ENCODE data around the gene ACOT8. TPM values are rescaled to one million over a fixed set of nuclear protein-coding genes. Genes with fewer than 3 reads are reported as not detected.

Gene ACOT8
- total RNA-seq, 1 donor from 2014 or later: 20.6 TPM

- Mint-ChIP-seq H3K9me3 (no peaks in the 10 kb centered on the region), H3K36me3 (peaks cover 4% of the 10 kb centered on the region), H3K4me3 (no peak overlapping the region), H3K27ac (no peak overlapping the region), H3K27me3 (no peaks in the 10 kb centered on the region), H3K4me1 (ENCODE audit: unreplicated experiment) (no peaks in the 10 kb centered on the region)
- TF ChIP-seq CTCF (conservative IDR thresholded peaks at IDR 0.05): no peak
- no peak for DNase-seq (ENCODE audit: extremely low spot score, unreplicated experiment)
These were observed 8.8 kb downstream of the ACOT8 start for GRCh38 chr20:45848421-45848820.

GRCh38 chr20:45845452-45845851 lies 11.7 kb downstream of the ACOT8 start:
- Mint-ChIP-seq H3K4me3 (no peak overlapping the region), H3K27ac (no peak overlapping the region), H3K9me3 (no peaks in the 10 kb centered on the region), H3K4me1 (ENCODE audit: unreplicated experiment) (no peaks in the 10 kb centered on the region), H3K27me3 (no peaks in the 10 kb centered on the region), H3K36me3 (peaks cover 4% of the 10 kb centered on the region)
- TF ChIP-seq CTCF (conservative IDR thresholded peaks at IDR 0.05): no peak
- no peak for DNase-seq (ENCODE audit: extremely low spot score, unreplicated experiment)

GRCh38 chr20:45843506-45843905 lies 13.7 kb downstream of the ACOT8 start:
- H3K27ac Mint-ChIP-seq: no peak overlapping the region
- H3K9me3 Mint-ChIP-seq: no peaks in the 10 kb centered on the region
- DNase-seq (ENCODE audit: extremely low spot score, unreplicated experiment): no peak
- TF ChIP-seq CTCF (conservative IDR thresholded peaks at IDR 0.05): no peak
- H3K27me3 Mint-ChIP-seq: no peaks in the 10 kb centered on the region
- no peaks in the 10 kb centered on the region for H3K4me1 Mint-ChIP-seq (ENCODE audit: unreplicated experiment)
- H3K4me3 Mint-ChIP-seq: no peak overlapping the region
- H3K36me3 Mint-ChIP-seq: peaks cover 4% of the 10 kb centered on the region

GRCh38 chr20:45842169-45842812 lies 14.9 kb downstream of the ACOT8 start:
- Mint-ChIP-seq H3K4me3 (no peak overlapping the region), H3K9me3 (no peaks in the 10 kb centered on the region), H3K36me3 (peaks cover 4% of the 10 kb centered on the region), H3K27ac (no peak overlapping the region), H3K27me3 (no peaks in the 10 kb centered on the region), H3K4me1 (ENCODE audit: unreplicated experiment) (peaks cover 2% of the 10 kb centered on the region)
- DNase-seq (ENCODE audit: extremely low spot score, unreplicated experiment): no peak
- TF ChIP-seq CTCF (conservative IDR thresholded peaks at IDR 0.05): no peak

- Mint-ChIP-seq H3K9me3 (no peaks in the 10 kb centered on the region), H3K4me3 (no peak overlapping the region), H3K36me3 (peaks cover 4% of the 10 kb centered on the region), H3K4me1 (ENCODE audit: unreplicated experiment) (peaks cover 9% of the 10 kb centered on the region), H3K27me3 (no peaks in the 10 kb centered on the region), H3K27ac (no peak overlapping the region)
- no peak for DNase-seq (ENCODE audit: extremely low spot score, unreplicated experiment)
- no peak for TF ChIP-seq CTCF (conservative IDR thresholded peaks at IDR 0.05)
These were observed 15.6 kb downstream of the ACOT8 start for GRCh38 chr20:45841407-45842129.

Measured in type B pancreatic cell (in vitro differentiated cells).